Measurements from ENCODE around the gene TSBP1. TPM values are rescaled to one million over a fixed set of nuclear protein-coding genes. Genes with fewer than 3 reads are reported as not detected.
A peak's percentile ranks its signal among the peaks of the same experiment; 100 is the strongest.

The TSBP1 gene
- total RNA-seq, 1 experiment from 2014 or later = not detected

- TF ChIP-seq TCF7L2 (IDR thresholded peaks at IDR 0.05; ENCODE audit: borderline replicate concordance, extremely low read depth, insufficient read depth, insufficient read length) (peak; percentile 88), CTCF (IDR thresholded peaks at IDR 0.05 in 2 of 3, conservative IDR thresholded peaks at IDR 0.05 in 1 of 3; ENCODE audit: borderline replicate concordance in 1 of 3, insufficient read depth in 1 of 3, low read depth in 2 of 3, low read length in 2 of 3) (peak; percentile 36 to 63 (median 44); a peak in 5 of 6 replicates)
Measured at GRCh38 chr6:32255199-32256153, 116.2 kb downstream of the TSBP1 start (continued).

GRCh38 chr6:32254761-32255198 is 116.9 kb downstream of the TSBP1 start:
- H3K27ac ChIP-seq (ENCODE audit: low read depth, low read length) = no peak overlapping the region
- ChIA-PET POLR2A (interaction anchor here (1.0 kb wide), 1 partner anchor 544 kb away, joined by 3 read pairs; no protein-coding TSS in a partner anchor), CTCF (interaction anchor here (0.6 to 3.6 kb wide), 9 partner anchors 9 to 531 kb away, joined by 3 to 15 read pairs (median 5); no protein-coding TSS in a partner anchor), RAD21 (ENCODE audit: low non-redundant PET in 1 of 2, low total read pairs in 2 of 2, uncharacterized antibody in 2 of 2, unreplicated experiment in 2 of 2) (interaction anchor here in 1 of 2 experiments (0.6 kb wide), 1 partner anchor 10 kb away, joined by 4 read pairs; no protein-coding TSS in a partner anchor)
- H2AFZ ChIP-seq (ENCODE audit: low read depth, low read length, poor library complexity, severe bottlenecking) = no peak overlapping the region
- no peak for TF ChIP-seq JUND (IDR thresholded peaks at IDR 0.05)
- H3K9ac ChIP-seq (ENCODE audit: low read length) = peak overlapping the region; percentile 54
- H3K36me3 ChIP-seq (ENCODE audit: control insufficient read depth in 1 of 2, insufficient read depth in 2 of 2, low read length in 2 of 2) = no peaks in the 10 kb centered on the region
- no peaks in the 10 kb centered on the region for H3K9me2 ChIP-seq (ENCODE audit: insufficient read depth)
- DNase-seq (ENCODE audit: low read depth, low spot score) = no peak
- intact Hi-C loops (cut with micrococcal nuclease) = no loop called here
- ATAC-seq = peak; percentile 58
- H4K20me1 ChIP-seq (ENCODE audit: insufficient read depth) = no peaks in the 10 kb centered on the region
- H3K4me3 ChIP-seq (replicated peaks in 1 of 2; ENCODE audit: low read depth in 1 of 2, low read length in 2 of 2) = peak overlapping the region; percentile 33 to 58
- no TSS peak for BruUV-seq (replicated peaks)
- no peaks in the 10 kb centered on the region for H3K79me2 ChIP-seq (ENCODE audit: insufficient read depth, low read length)
- no peaks in the 10 kb centered on the region for H3K27me3 ChIP-seq (ENCODE audit: insufficient read depth, low read length)
- peak overlapping the region; percentile 85 for H3K4me2 ChIP-seq (ENCODE audit: low read length)
- peaks cover 8 to 29% of the 10 kb centered on the region in 2 experiments; a peak in 3 of 4 replicates for H3K4me1 ChIP-seq (ENCODE audit: control insufficient read depth in 1 of 2, insufficient read depth in 2 of 2, low read length in 2 of 2)
- H3K9me3 ChIP-seq (ENCODE audit: control insufficient read depth in 1 of 2, insufficient read depth in 1 of 2, low read depth in 1 of 2, low read length in 2 of 2) = no peaks in the 10 kb centered on the region

Measured in HCT116 (cell line).